CD4-positive, alpha-beta T cell treated with Interleukin-4 for 1 hour (primary cell): ENCODE results near the gene FBRSL1.
"Not testable (repeated sequence)": the region's sequence is repeated elsewhere in the genome, so short reads cannot be mapped to it uniquely, and the experiment has no call there.

ENCODE experiments used
- DNase-seq, 2 donors: peaks; one replicate each; pipeline ENCODE4 v3.0.0-alpha.2; 2020 to 2022

The FBRSL1 gene

DNA sequence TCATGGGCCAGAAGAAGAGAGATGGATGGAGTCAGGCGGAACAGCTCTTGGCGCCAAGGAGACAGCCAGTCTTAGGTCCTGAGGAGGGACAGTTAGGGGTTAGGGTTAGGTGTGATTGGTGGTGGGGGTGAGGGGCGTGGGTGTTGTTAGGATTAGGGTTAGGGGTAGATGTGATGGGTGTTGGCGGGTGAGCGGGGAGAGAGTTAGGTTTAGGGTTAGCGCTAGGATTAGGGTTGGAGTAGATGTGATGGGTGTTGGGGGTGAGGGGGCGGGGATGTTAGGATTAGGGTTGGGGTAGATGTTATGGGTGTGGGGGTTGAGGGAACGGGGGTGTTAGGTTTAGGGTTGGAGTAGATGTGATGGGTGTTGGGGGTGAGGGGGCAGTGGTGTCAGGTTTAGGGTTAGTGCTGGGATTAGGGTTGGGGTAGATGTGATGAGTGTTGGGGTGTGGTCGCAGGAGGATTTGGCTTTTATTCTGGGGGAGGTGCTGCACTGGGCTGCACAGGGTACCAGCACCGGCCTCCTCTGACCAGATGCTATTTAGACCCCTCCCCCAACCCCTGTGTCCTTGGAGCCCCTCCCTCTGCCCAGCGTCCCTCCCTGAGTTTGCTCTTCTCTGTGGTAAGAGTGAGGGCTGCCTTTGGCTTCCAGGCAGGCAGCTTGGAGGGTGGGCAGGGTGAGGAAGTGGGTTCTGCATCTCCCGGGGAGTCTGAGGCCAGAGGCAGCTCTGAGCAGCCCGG lies 35.6 kb upstream of the FBRSL1 start:
- DNase-seq = no peak

- no peak for DNase-seq
Measured at GRCh38 chr12:132454933-132455418, 35.0 kb upstream of the FBRSL1 start.

GRCh38 chr12:132455565-132455964 lies 34.4 kb upstream of the FBRSL1 start:
- DNase-seq = no peak

- DNase-seq = no peak
Measured at GRCh38 chr12:132456186-132456943, 33.6 kb upstream of the FBRSL1 start.

- DNase-seq = no peak
Measured at GRCh38 chr12:132456944-132457495, 32.9 kb upstream of the FBRSL1 start.

GRCh38 chr12:132458441-132458840 lies 31.5 kb upstream of the FBRSL1 start:
- no peak for DNase-seq

GRCh38 chr12:132458846-132459641 lies 30.9 kb upstream of the FBRSL1 start:
- DNase-seq = no peak

GRCh38 chr12:132460571-132460970 lies 29.4 kb upstream of the FBRSL1 start:
- DNase-seq = no peak

GRCh38 chr12:132461526-132461925 lies 28.4 kb upstream of the FBRSL1 start:
- DNase-seq = no peak

DNA sequence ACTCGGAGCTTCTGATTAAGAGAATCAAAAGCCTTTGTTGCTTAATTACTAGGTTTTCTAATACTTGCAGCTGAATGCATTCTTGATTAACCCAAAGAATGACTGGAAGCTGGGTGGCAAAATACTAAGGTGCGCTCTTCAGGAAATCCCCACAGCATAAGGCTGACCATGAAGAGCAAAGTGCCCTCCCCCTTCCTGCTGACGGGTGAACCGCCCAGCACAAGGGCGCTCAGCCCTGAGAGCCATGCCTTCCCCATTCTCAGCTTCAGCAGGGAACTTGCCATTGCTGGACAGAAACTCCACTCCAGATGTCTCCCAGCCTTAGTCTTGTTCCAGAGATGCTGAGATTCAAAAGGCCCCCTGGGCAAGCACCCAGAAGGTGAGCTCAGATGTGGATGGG lies 27.2 kb upstream of the FBRSL1 start:
- peak in 1 of 2 donors; percentile 51 for DNase-seq

GRCh38 chr12:132463284-132463924 lies 26.5 kb upstream of the FBRSL1 start:
- not testable (repeated sequence) for DNase-seq

DNA sequence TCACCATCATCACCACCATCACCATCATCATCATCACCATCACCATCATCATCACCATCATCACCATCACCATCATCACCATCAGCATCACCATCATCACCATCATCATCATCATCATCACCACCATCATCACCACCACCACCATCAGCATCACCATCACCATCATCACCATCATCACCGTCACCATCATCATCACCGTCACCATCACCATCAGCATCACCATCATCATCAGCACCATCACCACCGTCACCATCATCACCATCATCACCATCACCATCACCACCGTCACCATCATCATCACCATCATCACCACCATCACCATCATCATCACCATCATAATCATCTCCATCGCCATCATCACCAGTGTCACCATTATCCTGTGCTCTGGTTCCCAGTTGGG lies 25.6 kb upstream of the FBRSL1 start:
- not testable (repeated sequence) for DNase-seq

- no peak for DNase-seq
Measured at GRCh38 chr12:132464820-132465219, 25.1 kb upstream of the FBRSL1 start.

- DNase-seq = no peak
Measured at GRCh38 chr12:132465269-132466190, 24.4 kb upstream of the FBRSL1 start.

- no peak for DNase-seq
Measured at GRCh38 chr12:132466241-132467201, 23.4 kb upstream of the FBRSL1 start.

GRCh38 chr12:132467511-132467910 lies 22.4 kb upstream of the FBRSL1 start:
- no peak for DNase-seq

GRCh38 chr12:132469423-132469822 lies 20.5 kb upstream of the FBRSL1 start:
- DNase-seq = no peak

DNA sequence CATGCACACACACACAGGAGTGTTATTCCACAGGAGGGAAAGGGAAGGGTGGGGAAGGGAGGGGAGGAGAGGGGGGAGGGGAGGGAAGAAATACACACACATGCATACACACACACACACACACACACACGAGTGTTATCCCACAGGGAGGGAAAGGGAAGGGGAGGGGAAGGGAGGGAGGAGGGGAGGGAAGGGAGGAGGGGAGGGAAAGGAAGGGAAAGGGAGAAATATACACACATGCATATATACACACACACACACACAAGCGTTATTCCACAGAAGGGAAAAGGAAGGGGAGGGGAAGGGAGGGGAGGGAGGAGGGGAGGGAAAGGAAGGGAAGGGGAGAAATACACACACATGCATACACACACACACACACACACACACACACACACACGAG lies 19.6 kb upstream of the FBRSL1 start:
- DNase-seq = no peak

DNA sequence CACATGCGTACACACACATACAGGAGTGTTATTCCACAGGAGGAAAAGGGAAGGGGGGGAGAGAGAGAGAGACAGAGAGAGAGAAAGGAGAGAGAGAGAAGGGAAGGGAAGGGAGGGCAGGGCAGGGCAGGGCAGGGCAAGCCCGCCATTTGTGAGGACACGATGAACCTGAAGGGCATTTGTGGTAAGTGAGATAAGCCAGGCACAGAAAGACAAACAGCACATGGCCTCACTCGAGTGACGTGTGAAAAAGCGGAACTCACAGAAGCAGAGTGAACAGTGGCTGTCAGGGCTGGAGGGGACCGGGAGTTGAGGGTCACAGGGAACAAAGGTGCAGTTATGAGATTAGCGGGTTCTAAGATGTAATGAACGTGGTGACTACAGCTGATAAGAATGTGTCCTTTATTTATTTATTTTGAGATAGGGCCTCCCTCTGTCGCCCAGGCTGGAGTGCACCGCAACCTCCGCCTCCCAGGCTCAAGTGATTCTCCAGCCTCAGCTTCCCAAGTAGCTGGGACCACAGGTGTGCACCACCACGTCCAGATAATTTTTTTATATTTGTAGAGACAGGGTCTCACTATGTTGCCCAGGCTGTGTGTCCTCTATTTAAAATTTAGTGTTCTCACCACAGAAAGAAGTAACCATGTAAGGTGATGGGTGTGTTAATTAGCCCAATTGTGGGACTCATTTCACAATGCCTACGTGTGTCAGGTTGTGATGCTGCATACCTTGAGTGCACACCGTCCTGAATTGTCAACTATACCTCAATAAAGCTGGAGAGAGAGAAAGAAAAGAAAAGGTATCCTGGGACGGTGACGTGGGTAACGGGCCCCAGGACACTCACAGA lies 18.7 kb upstream of the FBRSL1 start:
- DNase-seq = peak in 1 of 2 donors; percentile 71
